ENCODE measurements around the gene PRKCA.

PRKCA gene

DNA sequence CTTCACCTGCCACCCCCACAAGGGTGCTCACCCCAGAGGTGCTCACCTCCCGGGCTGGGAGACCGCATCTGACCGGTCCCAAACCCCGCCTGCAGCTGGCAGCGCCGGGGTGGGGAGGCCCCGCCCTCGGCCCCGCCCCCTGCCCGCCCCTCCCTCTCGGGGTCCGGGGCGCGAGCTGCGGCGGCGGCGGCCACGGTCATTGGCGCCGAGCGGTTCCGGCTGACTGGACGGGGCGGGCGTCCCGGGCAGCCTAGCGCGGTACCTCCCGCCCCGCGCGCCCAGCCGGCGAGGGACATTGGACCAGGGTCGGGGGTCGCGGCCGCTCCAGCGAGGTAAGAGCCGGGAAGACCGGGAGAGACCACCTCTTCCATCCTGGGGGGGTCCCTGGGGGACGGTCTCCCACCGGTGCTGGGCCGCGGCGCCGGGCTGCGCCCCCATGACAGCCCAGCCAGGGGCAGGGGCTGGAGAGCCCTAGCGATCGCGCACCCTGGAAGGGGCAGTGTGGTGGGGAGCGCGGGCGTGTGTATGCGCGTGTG is 532.6 kb downstream of the PRKCA start, which contains the start of gene CACNG5:
Gene CACNG5, plus strand, starts transcription at position 199 of the 536 bp plus-strand sequence. CDS start 42,216 bp downstream, outside the sequence.
- DNase-seq: peak; percentile 57

DNA sequence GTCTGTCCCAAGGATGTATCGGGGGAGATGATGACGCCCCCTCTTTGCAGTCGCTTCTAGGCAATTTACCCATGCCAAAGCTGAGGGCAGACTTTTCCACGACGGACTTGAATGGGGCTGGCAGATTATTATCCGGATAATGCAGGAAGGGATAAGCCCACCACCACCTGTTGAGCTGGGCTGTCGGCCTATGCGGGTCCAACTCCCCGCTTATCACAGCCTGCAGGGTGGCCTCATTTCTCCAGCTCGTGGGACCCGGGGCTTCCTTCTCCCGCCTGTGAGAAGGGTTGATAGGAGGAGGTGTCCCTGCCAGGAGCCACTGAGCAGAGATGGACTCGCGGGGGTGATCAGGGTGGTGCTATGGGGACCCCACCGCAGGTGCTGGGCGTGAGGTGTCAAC is 533.1 kb downstream of the PRKCA start:
- no peak for DNase-seq

DNA sequence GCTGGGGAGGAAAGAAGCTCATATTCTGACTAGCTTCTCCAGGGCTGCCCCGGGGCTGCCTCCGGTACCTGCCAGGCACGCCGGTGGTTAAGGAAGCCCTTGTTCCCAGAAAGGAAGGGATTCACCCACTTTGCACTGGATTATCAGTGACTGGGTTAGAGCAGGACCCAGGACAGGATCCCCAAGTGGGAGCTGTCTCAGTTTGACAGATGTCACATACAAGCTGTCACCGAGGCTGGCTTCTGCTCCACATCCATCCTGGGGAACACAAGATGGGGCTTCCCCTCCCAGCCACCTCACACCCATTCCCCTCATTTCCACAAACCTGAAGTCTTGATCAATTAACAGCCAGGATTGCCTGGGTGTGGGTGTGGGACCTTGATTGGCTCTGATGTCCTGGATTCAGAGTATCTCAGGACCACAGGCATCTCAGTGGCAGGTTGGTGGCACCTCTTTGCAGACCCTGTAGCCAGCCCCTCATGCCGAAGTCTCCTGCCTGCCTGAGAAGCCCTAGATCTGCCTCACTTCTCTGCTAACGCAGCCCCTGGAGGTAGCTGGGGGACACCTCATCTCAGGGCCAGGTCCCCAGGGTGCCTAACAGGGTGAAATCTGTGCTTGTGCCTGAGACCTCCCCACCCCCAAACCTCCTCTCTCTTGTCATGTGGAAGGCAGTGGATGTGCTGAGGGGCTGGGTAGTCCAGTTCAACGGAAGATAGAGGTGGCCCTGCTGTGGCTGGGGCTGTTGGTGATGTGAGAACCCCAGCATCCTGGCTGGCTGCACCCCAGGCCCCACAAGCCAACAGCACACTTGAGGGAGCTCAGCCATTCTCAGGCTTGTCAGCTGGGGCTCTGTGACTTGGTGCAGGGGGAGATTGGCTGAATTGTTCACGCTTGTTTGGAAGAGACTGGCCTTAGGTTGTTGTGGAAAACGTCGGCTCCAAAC is 533.9 kb downstream of the PRKCA start:
- no peak for DNase-seq

DNA sequence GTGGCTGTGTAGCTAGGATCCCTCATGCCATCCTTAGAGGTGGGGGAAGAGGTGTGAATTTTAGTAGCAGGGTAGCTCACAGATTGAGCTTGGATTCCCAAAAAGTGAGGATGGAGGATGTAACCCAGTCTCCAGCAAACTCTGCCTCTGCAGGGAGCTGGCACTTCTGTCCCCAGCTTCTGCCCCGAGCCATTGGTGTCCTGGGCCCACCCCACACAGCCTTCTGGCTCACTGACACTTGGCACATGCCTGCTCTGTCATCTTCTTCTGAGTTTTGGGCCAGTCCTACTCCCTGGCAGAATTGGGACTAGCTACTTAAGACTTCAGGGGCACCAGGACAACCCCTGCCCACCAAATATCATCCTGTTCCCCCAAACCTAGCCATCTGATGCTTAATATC is 534.8 kb downstream of the PRKCA start:
- DNase-seq: no peak

DNA sequence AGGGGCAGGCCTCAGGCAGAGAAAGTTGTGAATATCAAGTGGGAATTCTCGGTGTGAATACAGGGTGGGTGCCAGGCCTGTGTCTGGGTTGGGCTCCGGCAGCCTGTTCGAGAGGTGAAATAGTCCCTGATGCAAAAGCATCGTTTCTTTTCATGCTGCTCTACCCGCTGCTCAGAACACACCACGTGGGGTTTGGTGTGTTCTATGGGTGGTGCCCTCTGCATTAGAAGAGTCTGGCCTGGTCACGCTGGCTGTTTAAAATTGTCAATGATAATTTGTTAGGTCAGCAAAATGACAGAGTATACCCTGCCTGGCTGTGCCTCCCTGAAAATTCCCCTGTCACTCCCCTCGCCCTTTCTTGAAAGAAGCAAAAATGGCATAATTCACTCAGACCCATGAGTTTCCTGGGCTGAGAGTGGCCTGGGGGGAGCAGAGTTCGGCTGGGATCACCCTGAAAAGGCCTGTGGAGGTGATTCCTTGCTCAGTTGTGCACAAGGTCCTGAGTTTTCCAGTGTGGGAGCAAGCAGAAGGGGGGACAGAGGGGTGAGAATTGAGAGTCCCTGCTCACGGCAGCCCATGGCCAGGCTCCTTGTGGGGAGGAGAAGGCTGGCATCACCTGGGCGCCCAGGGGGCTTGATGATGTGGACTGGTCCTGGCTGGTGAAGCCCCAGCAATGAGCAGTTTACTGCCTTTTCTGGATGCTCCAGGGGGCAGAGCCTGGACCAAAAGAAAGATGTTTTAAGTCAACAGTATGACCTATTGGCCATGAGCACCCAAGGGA is 535.7 kb downstream of the PRKCA start:
- no peak for DNase-seq

DNA sequence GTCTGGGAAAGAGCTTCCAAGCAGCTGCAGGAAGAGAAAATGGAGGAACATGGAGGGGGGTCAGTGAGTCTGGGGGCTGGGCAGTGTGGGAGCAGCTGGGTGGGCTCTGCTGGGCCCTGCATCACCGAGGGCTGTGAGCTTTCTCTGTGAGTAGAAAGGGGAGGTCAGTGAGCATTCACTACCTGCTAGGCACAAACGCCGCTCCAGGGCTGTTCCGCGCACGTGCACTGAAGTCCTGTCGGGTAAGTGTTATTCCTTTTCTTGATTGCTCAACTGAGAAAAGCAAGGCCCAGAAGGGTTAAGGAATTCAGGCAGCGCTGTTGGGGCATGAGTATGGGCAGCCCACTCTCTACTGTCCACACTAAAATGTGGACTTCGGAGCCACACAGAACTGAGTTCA is 537.2 kb downstream of the PRKCA start:
- no peak for DNase-seq

DNA sequence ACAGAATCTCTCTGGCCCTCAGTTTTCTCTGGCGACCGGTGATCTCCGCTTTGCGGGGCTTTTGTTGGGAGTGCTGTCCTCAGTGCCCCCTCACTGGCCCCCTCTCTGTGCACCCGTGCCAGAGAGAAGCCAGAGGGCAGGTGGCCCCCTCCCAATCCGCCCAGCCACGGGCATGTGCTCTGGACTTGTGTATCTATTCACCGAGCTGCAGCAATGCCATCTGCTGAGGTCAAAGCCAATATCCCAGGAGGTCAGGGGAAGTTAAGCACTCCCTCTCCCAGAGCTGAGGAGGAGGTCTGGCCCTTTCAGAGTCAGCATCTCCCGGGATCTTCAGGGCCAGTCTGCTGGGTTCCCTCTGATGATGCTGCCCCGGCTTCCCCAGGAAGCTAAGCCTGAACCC is 537.6 kb downstream of the PRKCA start:
- DNase-seq: no peak

DNA sequence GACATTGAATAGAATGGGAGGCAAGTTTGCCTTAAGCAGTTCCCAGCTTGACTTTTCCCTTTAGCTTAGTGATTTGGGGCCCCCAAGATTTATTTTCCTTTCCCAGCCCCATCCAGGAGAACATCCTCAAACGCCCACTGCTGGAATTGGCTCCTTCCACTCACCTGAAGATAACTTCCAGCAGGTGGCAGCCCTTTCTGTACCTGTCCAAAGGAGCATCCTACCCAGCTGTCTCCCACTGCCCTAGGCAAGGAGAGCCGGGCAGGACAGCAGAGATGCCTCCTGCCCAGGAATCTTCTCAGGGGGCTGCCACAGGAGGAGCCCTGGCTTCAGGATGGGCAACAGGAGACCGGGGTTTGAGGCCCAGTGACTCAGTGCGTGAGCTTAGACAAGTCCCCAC is 538.9 kb downstream of the PRKCA start:
- peak; percentile 5 for DNase-seq

DNA sequence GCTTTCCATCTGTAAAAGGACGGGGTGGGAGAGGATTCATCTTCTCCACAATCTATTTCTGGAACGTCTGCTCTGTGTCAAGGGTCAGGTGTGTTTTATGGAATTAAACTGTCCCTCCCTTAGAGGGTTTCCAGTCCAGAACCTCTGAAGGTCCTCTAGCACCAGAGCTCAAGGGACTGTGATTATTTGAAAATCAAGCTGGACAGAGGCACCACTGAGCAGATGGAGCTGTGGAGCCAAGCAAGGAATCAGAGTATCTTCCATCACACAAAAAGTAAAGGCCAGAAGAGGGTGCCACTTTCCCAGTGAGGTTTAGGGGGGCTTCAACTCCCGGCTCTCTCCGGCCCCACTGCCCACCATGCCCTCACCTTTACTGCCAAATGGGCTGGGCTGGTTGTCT is 539.3 kb downstream of the PRKCA start:
- DNase-seq: no peak

DNA sequence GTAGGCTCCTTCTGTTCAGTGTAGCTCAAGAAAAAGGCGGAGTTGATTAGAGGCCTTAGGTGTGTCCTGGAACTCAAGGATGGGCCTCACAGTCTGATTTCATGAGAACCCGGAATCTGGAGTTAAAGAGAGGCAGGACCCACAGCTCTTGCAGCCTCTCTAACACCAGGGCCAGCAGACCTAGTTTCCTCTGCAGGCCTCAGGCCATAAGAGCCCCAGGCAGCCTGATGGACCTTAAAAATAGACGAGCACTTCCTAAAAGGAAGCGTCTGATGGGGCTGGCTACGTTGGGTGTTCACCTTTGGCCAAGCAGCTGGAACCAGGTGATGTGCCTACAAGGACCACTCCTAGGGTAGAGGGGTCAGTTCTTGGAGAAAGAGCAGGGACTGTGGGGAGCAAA is 540.1 kb downstream of the PRKCA start:
- DNase-seq: no peak

DNA sequence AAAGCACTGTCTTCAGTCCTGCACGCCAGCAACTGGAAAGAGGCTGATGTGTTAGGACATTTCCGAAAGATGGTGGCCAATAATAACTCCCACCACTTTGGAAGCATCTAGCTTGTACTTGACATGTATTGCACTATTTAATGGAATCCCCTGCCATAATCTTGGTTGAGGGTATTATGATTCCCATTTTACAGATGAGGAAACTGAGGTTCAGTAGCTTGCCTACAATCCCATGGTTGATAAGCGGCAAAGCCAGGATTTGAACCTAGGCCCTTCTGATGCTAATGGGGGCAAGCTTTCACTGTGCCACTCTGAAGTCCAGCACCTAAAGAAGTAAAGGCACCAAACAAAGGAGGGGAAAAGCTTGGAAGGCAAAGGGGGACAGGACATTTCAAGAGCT is 540.5 kb downstream of the PRKCA start:
- no peak for DNase-seq

DNA sequence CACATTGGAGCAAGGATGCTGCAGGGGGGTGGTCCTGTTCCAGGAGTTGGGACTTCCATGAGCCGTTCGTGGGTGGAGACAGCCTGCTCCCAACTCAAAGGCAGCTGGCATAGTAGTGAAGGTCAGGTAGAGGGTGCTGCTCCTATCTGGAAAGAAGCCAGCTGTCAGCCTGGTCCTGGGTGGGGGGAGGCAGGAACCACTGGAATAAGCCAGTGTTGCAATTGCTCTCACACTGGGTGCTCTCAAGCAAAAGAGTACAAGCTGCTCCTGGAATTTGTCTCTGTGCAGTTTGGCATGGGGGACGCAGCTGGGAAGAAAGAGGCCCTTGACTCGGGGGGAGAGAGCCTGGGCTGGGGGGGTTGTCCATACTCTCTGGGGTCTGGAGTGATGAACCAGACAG is 541.2 kb downstream of the PRKCA start:
- no peak for DNase-seq

DNA sequence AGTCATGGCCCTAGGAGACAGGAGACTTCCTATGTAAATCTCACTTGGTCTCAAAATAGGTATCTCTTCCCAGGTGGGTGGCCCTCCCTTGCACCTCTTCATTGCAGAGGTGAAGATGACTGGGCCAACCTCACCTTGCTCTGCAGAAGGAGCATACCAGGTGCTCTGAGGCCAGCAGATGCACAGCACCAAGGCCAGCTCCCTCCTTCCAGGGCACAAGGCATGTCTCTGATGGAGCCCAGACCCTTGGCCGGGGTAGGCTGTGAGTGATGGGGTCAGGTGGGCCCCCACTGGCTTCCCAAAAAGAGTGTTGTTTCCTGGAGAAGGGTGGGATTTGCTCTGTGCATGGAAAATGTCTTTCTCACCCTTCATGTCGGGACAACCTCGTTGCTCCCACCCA is 545.3 kb downstream of the PRKCA start:
- no peak for DNase-seq

DNA sequence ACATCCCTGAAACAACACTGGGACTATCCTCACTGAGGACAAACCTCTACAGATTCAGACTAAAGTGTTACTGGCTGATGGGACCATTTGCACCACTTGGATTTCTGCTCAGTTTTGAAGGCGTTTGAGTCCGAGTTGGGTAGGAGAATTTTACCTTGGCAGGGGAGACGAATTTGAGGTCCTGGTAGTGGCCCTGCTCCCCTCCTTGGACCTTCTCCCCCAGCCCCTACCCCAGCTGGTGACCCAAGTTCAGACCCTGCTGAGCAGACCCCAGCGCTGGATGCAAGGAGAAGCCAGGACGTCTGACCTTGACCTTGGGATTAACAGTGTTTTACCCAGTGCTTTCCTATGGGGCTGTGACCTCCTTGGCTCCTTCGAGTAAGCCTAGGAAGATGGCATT is 546.1 kb downstream of the PRKCA start:
- DNase-seq: no peak

DNA sequence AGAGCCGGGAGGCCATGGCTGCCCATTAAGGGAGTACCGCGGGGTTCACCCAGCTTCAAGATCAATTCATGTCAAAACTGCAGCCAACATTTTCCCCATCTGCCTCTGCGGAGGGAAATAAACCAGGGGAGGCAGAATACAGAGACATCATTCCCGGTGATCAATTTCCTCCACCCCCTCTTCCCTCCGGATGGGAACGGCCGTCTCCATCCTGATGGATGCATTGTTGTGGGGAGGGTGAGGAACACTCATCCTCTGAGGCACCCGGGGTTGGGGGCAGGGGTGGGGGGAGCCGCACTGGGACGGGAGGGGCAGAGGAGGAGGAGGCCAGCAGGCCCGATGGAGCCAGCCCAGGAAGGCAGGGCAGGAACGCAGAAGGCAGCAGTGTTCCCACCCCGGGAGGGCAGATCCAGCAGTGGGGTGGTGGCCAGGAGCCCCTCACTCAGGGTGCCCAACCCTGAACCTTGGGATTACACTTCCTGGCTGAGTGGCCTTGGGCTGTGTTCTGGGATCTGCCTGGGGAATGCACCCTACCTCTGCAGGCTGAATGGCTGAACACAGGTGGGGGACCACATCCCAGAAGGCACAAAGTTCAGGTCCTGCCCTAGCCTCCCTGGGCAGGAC is 546.7 kb downstream of the PRKCA start:
- no peak for DNase-seq

DNA sequence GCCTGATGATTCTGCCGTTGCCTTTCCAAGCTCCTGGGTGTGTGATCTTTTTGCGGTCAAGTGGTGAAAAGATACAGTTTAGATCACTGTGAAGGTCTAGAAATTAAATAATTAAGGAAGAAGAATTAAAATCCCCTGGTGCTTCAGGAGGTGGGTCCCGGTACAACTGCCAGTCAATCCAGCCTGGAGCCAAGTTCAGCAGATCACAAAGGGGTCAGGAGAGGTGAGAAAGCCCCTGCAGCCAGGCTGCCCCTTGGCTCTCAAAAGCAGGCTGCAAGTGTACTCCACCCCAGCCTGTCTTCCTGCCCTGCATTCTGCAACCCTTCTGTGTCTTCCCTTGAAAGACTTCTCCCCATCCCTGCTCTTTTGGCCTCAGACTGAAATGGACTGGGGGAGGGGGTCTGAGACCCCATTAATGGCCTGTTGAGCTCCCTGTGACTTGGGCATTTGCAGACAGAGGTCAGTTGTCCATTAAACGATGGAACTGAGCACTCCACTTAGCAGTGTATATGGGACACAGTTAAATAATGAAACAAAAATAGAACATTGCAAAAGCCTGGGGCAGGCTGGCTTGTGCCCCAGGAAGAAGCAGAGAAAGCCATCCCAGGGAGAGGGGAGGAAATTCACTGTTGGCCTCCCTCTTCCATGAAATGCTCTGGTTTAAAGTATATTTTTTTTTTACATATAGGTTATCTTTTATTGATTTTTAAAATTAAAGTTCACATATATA is 547.6 kb downstream of the PRKCA start:
- DNase-seq: no peak

DNA sequence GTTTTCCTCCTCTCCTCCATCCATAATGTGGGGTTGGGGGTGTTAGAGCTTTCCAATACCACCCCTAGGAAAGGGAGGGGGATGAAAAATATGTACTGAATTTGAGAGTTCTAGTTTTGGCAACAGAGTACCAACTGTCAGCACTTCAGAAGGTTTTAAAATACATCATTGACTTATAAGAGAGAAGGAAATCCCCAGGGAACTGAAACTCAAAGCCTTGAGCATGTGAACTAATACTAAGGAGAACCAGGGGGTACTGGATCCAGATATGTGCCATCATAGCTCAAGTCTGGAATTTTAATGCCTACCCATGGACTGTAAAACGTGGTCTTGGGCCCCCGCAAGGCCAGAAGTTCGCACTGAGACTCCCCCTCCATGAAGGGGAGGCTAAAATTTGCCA is 548.3 kb downstream of the PRKCA start:
- DNase-seq: no peak

DNA sequence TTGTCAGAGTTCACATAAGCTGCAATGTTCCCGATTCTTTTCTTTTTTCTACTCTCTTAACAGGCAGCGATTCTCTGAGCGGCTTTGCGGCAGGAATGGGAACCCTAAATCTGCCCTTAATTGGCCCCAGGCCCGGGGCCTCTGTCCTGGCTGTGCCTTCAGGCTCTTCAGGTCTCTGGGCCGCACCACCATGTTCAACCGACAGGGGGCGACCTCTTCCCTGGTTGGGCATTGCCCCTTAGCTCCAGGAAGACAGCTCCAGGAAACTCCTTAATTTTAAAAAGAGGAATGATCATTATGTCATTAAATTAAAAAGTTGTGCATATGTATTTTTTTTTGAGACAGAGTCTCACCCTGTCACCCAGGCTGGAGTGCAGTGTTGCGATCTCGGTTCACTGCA is 552.8 kb downstream of the PRKCA start:
- DNase-seq: no peak

DNA sequence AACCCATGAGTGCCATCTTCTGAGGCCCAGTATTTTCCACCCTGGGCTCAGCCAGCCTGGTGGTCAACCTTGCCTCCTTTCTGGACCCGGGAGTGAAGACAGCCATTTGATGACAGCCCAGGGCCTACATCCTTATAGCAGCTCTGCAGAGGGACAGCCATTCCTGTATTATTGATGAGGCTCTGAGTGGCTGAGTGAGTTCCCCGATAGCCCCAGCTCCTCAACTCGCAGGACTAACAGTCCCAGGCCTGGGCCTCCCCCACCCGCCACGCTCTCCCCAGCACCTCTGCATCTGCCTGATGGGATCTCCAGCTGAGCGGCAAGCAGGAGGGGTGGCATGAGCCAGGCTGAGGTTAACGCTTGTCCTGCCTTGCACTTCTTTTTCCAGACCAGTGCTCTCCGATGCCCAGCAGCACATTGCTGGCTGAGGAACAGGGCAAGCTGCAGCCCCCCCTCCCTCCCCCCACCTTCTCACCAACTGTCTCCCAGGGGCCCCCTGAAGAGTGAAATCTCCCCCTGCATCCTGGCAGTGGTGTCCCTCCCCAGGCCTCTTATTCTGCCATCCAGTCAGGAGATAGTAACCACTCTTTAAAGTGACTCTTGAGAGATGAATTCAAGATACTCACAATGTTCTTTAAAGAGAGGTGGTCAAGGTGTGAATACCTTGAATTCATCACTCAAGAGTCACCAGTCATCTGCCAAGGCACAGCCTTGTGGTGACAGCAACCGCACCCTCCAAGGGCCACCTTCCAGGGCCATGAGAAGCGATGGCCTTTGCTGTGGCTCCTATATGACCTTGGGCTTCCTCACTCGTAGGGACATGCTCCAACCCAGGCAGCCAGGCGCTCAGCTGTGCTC is 556.0 kb downstream of the PRKCA start:
- DNase-seq: no peak

DNA sequence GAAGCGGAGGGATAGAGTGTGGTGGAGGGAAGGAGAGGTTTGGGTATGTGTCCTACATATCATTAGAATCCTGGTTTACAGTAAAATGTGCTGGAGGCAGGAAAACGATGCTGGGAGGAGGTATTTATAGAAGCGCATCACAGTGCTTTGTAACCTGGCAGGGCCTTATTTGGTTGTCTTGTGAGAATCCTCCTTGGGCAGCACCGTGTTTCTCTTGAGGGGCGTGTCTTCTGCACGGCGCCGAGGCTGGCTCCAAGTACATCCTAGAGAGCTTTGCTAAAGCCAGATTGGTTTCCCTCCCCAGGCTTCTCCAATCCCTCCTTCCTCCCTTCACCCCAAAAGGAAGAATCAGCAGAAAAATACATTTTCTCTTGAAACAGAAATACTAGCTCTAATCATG is 556.9 kb downstream of the PRKCA start:
- DNase-seq: no peak

DNA sequence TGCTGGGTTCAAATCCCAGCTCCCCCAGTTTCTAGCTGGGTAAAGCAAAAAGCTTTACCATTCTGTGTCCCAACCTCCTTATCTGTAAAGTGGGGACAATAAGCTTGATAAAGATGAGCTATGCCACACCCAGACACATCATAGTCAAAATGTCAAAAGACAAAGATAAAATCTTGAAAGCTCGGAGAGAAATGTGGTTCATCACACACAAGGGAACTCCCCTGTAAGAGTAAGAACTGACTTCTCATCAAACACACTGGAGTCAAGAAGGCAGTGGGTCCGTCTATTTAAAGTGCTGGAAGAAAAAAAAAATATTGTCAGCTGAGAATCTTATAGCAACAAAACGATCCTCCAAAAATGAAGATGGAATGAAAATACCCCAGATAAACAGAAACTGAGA is 557.8 kb downstream of the PRKCA start:
- no peak for DNase-seq

All from NCI-H146 (cell line).